NCI-H1436 (cell line): ENCODE results near the gene STRIP2.
"Not testable (repeated sequence)": the region's sequence is repeated elsewhere in the genome, so short reads cannot be mapped to it uniquely, and the experiment has no call there.

Experiments used
- DNase-seq: peaks from one replicate; lab custom pipeline; 2025; lab: John Stamatoyannopoulos, UW

STRIP2 gene

DNA sequence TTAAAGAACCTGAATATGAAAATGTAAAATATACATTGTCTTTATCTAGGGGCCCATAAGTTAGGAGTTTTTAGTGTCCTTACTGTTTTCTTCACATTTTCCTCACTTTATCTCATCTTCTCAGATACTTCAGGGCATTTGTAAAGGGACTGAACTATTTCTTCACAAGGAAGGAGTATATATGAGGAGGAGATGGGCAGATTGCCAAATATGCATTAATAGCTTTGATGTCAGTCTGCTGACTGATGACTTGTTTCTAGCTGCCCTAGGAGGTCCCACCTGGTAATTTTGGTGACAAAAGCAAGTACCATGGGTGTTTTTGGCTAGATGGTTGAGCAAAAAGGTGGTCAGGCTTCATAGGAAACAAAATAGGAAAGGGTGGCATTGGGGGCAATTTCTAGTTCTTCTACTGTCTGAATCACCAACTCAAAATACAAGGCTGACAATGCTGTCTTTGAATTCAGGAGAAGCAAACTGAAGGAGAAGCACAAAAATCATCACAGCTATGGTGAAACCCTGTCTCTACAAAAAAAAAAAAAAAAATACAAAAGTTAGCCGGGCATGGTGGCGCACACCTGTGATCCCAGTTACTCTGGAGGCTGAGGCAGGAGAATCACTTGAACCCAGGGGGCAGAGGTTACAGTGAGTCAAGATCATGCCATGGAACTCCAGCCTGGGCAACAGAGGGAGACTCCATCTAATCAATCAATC lies 10.4 kb upstream of the STRIP2 start:
- DNase-seq, result no peak

- DNase-seq, result no peak
Observed at GRCh38 chr7:129426482-129426881, 7.8 kb upstream of the STRIP2 start.

DNA sequence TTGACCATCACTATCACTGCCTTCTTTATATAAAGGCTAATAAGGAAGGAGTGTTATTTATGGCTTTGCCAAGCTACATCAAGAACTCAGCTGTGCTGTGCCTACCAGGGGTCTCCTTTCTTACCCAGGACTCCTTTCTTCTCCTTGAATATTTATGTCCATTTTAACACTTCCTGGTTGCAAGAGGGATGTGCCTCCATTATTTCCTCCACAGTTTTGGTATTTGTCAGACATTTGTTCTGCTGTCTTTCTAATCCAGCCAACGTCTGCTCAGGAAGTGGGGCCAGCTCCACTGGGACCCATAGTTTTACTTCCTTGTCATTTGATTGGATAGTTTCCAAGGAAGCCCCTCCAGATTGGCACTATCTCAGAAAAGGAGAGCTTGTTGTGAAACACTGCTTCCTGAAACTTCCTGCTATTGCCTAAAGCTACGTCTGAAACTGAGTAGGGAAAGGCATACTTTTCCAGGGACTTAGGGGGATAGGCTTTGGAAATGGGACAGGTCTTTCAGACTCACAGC lies 6.6 kb upstream of the STRIP2 start:
- DNase-seq, result no peak

GRCh38 chr7:129431911-129432643 lies 2.2 kb upstream of the STRIP2 start:
- no peak for DNase-seq

GRCh38 chr7:129434675-129435318 lies 565 bp downstream of the STRIP2 start:
- no peak for DNase-seq

DNA sequence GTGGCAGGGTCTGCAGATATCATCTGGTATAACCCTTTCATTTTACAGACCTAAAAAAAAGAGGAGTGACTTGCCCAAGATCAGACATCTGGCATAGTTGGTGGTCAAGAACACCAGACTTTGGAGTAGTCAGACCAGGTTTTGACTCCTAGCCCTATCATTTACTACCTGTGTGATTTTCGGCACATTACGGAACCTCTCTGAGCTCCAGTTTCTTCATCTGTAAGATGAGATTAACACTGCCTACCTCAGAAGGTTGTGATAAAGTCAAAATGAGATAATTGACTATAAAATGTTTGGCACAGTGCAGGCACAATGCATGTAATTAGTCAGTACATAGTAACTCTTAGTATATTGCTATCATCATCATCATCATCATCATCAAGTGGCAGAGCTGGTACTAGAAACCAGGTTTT lies 1.2 kb downstream of the STRIP2 start:
- no peak for DNase-seq

- no peak for DNase-seq
Observed at GRCh38 chr7:129436335-129436923, 2.2 kb downstream of the STRIP2 start.

DNA sequence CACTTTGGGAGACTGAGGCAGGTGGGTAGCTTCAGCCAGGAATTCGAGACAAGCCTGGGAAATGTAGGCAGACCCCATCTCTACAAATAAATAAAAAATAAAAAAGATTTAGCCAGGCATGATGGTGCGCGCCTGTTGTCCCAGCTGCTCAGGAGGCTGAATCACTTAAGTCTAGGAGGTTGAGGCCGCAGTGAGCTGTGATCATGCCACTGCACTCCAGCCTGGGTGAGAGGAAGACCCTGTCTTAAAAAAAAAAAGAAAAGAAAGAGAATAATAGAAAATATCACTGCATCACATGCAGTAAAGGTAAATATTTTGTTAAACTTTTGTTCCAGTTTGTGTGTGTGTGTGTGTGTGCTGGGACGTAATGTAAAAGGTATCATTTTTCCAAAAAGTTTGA lies 3.0 kb downstream of the STRIP2 start:
- DNase-seq, result no peak

GRCh38 chr7:129438281-129438838 lies 4.1 kb downstream of the STRIP2 start:
- no peak for DNase-seq

GRCh38 chr7:129438839-129439651 lies 4.8 kb downstream of the STRIP2 start:
- DNase-seq, result no peak

DNA sequence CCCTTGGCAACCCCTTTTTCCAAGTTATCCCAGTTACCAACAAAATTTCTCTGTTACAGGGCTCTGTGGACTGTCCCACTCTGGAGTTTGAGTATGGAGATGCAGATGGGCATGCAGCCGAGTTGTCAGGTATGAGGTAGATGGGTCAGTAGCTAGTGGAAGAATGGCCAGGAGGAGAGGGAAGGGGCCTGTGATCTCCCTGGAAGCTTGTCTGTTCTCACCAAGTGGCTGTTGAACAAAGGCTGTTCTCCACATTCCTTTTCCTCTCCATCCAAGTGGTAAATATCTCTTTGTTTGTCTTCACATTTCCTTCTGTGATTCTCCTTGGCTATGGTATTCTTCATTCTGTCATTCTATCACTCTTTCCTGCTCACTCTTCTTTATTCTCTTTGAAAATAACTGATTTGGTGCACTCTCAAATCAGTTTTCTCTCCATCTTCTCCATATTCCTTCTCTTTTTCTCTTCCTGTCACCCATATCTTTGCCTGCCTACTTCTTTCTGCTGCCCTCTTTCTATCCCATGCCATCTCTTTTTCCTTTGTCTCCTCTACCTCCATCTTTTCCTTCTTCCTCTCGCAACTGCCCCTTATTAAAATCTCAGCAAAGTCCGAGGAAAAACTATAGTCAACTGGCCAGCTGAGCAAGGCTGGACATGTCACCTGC lies 5.9 kb downstream of the STRIP2 start:
- no peak for DNase-seq

DNA sequence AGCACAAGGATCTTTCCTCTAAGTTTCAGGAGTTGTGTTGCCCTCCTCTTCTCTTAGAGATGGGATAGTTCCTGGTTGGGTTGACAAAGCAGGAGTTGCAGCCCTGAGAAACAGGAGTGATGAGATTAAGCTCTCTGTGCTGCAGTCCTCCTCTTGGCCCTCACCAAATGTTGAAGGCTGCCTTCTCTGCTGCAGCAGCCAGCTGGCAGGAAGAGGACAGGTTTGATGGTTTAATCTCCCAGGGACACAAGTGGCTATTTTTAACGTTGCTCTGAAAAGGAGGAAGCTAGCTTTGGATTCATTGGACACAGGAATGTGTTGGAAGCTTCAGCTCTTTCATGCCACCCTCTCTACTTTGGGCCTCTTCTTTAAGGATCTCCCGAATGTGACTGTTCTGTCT lies 9.4 kb downstream of the STRIP2 start:
- no peak for DNase-seq

GRCh38 chr7:129444776-129445175 lies 10.5 kb downstream of the STRIP2 start:
- not testable (repeated sequence) for DNase-seq

DNA sequence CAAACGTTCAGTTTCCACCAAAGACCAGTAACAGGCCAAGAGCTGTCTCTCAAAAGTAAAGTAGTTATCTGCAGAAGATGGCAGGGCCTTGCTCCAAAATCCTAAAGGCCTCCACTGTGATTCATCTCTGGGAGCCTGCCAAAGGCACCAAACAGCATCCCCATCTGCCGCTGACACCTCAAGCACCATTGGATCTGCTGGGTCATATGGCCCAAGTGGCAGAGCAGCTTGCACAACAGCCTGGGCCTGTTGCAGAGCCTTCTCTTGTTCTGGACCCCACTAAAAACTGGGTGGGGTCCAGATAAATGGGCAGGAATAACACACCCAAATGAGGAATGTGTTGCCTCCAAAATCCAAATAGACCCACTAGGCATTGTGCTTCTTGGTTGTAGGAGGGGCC lies 12.7 kb downstream of the STRIP2 start:
- not testable (repeated sequence) for DNase-seq

DNA sequence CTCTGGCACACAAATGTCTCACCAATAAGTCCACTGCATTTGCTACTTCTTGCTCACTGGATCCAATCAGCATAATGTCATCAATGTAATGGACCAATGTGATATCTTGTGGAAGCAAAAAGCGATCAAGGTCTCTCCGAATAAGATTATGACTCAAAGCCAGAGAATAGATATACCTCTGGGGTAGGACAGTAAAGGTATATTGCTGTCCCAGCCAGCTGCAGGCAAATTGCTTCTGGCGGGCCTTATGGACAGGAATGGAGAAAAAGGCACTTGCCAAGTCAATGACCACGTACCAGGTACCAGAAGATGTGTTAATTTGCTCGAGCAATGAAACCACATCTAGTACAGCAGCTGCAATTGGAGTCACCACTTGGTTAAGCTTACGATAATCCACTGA lies 13.2 kb downstream of the STRIP2 start:
- not testable (repeated sequence) for DNase-seq

DNA sequence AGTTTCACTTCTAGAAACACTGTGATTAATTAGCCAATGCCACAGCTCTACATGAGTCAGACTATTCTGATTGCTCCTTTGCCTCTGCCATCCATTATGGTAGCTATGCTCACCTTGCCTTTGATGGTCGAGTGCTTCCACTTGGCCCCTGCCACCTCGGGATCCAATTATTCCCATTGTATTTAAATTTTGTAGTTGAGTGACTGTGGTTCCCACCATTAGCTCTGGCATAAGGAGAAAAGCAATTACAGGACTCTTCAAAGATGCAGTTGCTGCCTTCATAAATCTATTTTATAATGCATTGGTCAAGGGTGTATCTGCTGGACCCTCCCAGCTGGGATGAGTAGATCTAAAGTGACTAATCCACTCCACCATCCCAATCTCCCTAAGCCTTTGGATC lies 14.4 kb downstream of the STRIP2 start:
- DNase-seq, result not testable (repeated sequence)

- no peak for DNase-seq
Observed at GRCh38 chr7:129450295-129450694, 16.1 kb downstream of the STRIP2 start.

DNA sequence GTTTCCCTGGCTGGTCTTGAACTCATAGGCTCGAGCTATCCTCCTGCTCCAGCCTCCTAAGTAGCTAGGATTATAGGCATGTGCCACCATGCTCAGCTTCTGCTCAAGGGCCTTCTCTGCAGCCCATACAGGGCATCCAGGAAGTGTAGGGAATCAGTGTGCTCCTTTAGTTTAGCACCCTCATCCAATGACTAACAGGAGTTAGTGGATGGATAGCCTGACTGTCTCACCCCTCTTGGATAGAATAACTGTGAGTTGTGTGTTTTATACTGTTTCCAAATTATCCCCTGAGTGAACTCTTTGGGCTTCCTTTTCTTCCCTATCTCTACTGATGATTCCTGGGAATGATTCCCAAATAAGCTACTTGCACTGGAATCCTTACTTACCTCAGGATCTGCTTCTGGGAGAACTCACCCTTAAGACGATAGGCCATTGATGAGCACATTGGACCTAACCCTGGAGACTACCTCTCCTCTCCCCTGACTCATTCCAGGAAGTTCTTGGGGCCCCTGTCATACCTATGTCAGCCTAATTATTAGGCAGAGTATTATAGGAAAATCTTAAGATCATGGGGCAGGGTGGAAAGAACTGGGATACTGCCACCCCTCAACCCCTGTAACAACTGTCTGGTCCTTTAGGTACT lies 18.5 kb downstream of the STRIP2 start:
- DNase-seq, result no peak

DNA sequence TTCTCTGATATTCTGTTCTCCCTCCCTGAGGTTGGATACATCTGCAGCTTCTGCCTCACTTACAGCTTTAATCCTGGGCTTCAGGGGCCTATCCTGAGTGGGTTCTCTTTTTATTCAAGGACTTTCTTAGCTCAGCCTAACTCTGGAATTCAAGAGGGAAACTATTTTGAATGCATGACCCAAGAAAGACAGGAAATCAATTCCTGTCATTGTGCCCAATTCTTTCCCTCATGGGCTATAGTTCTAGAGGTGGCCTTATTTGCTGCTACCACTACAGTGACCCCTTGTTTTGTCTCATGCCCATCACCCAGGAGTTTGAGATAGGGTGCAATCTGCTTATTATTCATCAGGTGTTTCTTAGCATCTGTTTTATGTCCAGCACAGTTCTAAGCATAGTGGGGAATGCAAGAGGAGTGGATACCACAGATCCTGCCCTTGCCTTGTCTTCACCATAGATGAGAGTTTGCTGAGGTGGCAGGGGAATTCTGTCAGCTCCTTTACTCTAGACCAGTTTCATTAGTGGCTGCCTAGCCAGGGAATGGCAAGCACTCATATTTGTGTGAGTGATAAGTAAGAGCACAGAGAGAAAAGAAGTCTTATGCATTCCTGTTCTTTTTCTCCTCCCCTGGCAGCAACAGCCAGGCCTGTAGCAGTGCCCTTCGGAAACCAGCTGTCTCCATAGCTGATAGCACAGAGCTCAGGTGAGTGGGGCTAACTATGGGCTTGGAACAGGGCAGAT lies 19.4 kb downstream of the STRIP2 start:
- DNase-seq, result no peak

DNA sequence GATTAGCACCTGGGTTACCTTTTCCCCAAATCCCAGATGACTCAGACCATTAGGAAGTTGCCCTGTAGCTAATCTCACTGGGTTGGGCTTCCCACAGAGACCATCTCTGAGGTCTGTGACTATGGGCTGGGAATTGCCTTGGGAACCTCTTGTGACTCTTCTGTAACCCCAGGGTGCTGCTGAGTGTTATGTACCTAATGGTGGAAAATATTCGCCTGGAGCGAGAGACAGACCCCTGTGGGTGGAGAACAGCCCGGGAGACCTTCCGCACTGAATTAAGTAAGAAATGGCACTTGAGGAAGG lies 20.0 kb downstream of the STRIP2 start:
- DNase-seq, result no peak
